NCI-H510A treated with DMSO at 0.1 percent for 48 hours (cell line): ENCODE measurements around the gene PKN1.
"Not testable (repeated sequence)": the region's sequence is repeated elsewhere in the genome, so short reads cannot be mapped to it uniquely, and the experiment has no call there.

ENCODE experiments used
- DNase-seq: peaks from one replicate; lab custom pipeline; 2025; lab: John Stamatoyannopoulos, UW

PKN1 gene

GRCh38 chr19:14432791-14433553 is at the start of gene PKN1:
TSS of gene PKN1 (plus strand) at chr19:14433306. CDS start at chr19:14433522, 216 bp downstream.
- peak; percentile 23 for DNase-seq

DNA sequence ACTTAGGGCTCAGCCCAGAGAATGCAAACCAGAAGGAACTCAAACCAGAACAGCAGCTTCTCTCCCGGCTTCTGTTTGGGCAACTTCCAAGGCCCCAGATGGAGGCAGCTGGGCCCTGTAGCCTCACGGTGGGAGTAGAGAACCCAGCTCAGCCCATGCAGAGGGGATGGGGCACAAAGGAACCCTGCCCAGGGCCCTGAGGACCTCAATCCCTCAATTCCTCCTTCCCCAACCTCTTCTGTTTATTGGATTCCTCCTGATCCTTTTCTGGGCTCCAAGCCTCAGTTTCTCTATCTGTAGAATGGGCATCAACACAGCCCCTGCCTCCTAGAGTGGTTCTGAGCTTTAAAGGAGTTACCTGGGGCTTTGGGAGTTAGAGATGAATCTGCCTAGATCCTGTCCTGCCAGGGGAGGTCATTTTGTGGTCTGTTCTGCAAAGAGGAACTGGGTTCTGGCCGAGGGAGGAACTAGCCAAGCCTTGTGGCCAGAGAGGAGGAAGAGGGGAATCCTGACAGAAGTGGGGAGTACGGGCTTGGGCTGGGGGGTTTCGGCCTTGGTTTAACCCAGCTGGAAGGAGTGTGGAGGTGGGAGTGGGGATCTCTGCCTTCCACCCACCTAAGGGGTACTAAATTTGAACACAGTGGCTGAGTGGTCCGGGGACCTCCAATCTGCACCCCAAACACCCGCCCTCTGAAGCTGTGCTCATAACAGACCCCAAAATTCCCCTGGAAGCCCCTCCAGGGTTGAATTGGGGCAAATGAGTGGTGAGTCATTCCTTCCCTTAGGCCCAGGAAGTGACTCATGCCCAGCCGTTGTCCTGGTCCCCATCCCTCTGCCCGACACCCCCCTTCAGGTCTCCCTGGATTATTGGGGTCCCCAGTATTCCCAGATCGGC is 49.2 kb upstream of the PKN1 start:
- DNase-seq, result no peak

DNA sequence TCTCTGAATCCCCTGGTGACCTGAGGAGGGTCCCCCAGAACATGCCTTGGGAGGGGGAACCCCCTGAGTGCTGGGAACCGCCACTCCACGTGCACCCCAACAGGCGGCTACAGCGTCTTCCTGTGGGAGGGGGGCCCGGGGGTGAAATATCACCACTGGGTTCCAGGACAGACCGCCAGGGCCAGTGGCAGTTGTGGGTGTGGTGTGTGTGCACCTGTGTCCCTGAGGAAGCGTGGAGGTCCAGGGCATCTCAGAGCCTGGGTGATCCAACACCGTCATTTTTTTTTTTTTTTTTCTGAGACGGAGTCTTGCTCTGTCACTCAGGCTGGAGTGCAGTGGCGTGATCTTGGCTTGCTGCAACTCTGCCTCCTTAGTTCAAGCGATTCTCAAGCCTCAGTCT is 47.6 kb upstream of the PKN1 start:
- DNase-seq, result no peak

- DNase-seq, result no peak
Measured at GRCh38 chr19:14390548-14390947, 42.6 kb upstream of the PKN1 start.

DNA sequence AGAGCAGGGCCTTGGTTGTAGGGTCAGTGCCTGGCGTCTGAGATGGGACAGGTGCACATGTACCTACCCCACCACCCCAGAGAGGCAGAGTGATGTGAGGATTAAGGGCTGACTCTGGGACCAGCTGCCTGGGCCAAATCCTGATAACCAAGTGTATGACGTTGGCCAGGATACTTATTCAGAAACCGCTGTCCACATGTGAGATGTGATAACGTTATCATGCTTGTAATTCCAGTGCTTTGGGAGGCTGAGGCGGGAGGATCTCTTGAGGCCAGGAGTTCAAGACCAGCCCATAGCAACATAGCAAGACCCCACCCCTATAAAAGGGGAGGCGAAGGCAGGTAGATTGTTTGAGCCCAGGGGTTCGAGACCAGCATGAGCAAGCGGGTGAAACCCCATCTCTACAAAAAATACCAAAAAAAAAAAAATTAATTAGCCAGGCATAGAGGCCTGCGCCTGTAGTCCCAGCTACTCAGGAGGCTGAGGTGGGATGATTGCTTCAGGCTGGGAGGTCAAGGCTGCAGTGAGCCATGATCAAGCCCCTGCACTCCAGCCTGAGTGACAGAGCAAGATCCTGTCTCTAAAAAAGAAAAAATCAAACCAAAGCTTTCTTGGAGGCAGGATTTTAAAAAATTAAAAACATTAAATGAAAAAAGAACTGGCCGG is 41.8 kb upstream of the PKN1 start:
- no peak for DNase-seq

DNA sequence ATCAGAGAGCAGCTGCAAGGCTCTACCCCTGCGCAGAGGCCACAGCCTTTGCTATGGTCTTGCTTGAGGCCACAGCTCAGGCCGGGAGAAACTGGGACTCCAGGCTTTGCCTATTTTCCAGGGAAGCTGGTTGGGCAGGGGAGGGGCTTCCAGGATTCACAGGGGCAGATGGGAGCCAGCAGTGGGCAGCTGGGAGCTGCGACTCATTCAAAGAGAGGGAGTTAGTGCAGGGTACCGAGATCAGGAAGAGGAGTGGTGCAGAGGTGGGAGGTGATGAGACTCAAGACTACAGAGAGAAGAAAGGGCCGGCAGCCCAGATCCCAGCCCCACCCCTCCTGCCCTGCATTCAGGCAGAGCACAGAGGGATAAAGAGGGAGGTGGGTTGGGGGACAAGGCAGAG is 39.8 kb upstream of the PKN1 start:
- DNase-seq, result no peak

DNA sequence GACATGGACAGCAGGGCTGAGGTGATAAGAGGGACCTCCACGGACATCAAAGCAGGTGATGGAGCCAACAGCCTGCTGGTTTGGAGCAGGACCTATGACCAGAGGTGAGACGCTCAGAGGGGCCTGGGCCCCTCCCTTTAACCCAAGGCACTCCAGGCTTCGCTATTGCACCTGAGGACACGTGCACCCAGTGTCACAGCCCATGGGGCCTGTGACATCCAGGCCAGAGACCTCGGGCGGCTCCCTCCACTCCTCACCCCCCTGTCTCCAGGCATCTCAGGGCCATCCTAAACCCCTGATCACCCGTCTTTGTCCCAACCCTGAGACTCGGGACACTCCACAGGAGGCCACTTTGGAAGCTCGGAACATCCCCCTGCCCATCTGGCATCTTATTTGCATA is 38.9 kb upstream of the PKN1 start:
- DNase-seq, result no peak

DNA sequence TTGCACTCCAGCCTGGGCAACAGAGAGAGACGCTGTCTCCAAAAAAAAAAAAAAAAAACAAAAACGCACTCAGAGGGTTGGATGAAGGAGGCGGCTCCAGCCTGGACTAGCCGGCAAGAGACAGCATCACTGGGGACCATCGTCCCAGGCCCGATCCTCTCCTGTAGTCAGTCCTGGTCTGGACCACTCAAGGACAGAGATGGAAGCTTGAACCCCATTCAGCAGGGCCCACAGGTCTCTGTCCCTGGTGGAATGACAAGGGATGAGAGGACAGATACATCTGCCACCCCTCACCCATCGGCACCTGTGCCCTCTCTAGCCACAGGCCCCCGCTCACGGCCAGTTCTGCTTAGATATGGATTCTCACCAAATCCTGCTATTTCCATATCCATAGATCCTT is 37.8 kb upstream of the PKN1 start:
- no peak for DNase-seq

DNA sequence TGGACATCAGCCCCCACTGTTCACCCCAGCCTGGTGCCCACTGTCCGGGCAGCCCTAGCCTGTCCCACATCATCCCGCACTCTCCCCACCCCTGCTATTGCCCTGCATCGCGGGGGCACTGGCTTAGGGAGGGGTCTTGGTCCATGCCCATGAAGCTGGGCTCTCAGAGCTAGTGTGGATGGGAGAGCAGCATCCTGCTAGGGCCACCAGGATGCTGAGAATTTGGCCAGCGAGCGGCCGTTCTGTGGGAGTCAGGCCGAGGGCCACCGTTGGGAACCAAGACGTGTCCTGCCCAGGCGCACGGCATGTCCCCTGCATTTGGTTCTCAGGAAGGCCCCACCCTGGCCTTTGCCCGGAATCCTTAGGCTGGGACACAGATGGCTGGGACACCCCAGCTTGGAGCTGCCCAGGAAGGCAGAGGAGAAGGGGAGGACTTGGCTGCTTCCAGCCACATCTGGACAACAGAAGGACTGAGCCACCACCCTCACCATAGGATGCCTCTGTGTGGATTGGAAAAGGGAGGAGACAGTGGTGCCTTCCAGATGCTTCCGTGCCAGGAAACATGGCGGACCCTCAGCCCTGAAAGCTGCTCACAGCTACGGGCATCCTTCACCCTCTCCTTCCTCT is 37.3 kb upstream of the PKN1 start:
- no peak for DNase-seq

- not testable (repeated sequence) for DNase-seq
Measured at GRCh38 chr19:14396730-14397129, 36.4 kb upstream of the PKN1 start.

DNA sequence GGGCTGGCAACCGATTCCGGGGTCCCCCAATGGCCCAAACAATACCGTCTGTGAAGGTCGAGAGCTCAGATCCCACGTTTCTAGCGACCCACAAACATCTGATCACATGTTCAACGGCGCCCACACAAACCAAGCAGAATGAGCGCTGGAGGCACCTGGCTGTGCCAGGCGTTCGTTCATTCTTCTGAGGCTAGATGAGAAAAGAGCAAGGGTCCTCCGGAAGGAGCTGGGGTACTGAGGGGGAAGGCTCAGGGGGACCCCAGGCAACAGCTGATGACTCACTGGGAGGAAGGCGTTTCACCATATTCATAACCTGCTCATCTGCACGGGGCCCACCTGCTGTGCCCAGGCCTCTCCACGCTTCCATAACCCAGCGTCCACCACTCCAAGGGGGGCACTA is 35.9 kb upstream of the PKN1 start:
- not testable (repeated sequence) for DNase-seq

DNA sequence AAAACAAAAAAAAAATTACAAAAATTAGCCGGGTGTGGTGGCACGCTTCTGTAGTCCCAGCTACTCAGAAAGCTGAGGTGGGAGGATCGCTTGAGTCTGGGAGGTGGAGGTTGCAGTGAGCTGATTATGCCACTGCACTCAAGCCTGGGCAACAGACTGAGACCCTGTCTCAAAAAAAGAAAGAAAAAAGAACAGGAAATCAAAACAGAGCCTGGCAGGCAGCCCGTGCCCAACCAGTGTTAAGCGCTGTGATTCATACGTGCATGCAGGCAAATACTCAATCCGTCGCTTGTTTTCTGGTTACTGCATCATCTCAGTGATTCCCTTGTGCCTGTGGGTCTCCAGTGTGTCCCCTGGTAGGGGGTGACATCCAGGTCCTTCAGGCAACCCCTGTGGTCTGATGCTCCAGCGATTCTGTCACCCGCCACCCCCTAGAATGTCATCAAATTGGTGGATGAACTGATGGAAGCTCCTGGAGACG is 32.1 kb upstream of the PKN1 start:
- no peak for DNase-seq

DNA sequence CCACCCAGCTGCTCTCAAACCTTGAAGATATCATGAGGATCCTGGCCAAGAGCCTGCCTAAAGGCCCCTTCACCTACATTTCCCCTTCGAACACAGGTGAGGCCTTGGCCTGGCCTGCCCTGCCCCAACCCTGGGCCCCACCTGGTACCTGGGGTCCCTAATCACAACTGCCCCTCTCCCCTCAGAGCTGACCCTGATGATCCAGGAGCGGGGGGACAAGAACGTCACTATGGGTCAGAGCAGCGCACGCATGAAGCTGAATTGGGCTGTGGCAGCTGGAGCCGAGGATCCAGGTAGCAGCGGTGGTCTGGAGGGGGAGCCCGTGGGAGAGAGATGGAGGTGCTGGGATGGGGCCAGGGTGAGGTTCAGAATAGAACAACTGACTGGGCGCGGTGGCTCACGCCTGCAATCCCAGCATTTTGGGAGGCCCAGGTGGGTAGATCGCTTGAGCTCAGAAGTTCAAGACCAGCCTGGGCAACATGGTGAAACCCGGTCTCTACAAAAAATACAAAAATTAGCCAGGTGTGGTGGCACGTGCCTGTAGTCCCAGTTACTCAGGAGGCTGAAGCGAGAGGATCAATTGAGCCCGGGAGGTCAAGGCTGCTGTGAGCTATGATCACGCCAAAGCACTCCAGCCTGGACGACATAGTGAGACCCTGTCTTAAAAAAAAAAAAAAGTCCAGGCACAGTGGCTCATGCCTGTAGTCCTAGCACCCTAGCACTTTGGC is 31.5 kb upstream of the PKN1 start:
- no peak for DNase-seq

DNA sequence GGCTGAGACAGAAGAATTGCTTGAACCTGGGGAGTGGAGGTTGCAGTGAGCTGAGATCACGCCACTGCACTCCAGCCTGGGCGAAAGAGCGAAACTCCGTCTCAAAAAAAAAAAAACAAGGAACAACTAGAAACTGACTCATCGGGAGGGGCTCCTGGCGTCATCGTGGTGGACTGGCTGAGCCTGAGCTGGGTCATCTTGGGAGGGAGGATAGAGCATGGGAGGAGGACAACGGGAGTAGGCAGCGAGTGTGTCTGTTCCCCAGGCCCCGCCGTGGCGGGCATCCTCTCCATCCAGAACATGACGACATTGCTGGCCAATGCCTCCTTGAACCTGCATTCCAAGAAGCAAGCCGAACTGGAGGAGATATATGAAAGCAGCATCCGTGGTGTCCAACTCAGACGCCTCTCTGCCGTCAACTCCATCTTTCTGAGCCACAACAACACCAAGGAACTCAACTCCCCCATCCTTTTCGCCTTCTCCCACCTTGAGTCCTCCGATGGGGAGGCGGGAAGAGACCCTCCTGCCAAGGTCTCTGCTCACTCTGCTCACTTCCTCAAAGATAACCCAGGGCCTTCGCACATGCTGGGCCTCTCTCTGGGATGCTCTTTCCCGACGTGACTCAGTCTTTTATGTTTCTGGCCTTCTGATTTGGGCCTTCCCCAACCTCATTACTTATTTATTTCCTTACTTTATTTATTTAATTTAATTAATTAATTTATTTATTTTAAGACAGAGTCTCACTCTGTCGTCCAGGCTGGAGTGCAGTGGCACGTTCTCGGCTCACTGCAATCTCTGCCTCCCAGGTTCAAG is 30.6 kb upstream of the PKN1 start:
- no peak for DNase-seq

- not testable (repeated sequence) for DNase-seq
Measured at GRCh38 chr19:14403145-14403930, 29.8 kb upstream of the PKN1 start.

GRCh38 chr19:14404312-14404711 is 28.8 kb upstream of the PKN1 start:
- peak; percentile 87 for DNase-seq

GRCh38 chr19:14405380-14405757 is 27.7 kb upstream of the PKN1 start:
- no peak for DNase-seq

GRCh38 chr19:14405758-14406644 is 27.1 kb upstream of the PKN1 start:
- no peak for DNase-seq
